ENCODE data around the gene HES2. TPM values are rescaled to one million over a fixed set of nuclear protein-coding genes. Genes with fewer than 3 reads are reported as not detected.
A peak's percentile ranks its signal among the peaks of the same experiment; 100 is the strongest.

Gene HES2
- total and polyA plus RNA-seq, 9 of the 15 experiments (the other 6 are each of a cell fraction or from before 2014, with no cell fraction given) = 0.05 to 0.18 (median 0.07) TPM; not detected in 4

DNA sequence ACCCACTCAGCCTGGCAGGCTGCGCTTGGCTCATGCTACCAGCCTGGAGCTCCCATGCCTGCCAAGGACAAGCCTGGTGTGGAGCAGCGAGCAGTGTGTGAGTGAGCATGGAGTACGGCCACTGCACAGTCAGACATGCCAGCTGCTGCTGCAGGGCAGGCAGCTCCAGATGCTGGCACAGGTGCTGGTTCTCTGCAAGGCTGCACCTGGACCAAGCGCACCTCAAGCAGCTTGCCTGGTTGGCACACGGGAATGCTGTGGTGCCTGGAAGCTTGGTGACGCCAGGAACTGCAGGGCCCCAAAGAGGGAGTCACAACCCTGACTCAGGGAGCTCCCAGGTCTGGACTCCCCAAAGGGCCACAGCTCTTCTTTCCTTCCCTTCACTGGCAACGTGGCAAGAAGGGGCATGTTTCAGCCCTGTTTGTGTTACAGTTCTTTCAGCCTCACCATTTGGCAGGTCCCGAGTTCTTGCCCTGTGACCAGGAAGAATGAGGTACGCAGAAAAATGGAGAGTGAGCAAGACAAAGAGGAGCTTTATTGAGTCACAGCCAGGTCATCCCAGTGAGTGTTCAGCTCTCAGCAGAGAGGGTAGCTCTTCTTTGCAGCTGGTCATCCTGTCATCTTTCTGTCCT lies 52.2 kb downstream of the HES2 start:
- Histone ChIP-seq H3K9me1 (ENCODE audit: control insufficient read depth, insufficient read depth, low read length) (no peaks in the 10 kb centered on the region), H3K9me3 (replicated peaks; ENCODE audit: control insufficient read depth, insufficient read depth, low read depth, low read length) (no peaks in the 10 kb centered on the region), H3K4me1 (replicated peaks in 1 of 2; ENCODE audit: control insufficient read depth in 2 of 2, insufficient read depth in 2 of 2, low read length in 2 of 2) (peaks cover 0 to 11% of the 10 kb centered on the region in 2 experiments; a peak in 2 of 5 replicates), H2AFZ (ENCODE audit: low read depth, low read length) (no peak overlapping the region), H4K20me1 (replicated peaks; ENCODE audit: control insufficient read depth, insufficient read depth, low read length) (no peaks in the 10 kb centered on the region; the same call in 1 of the 2 replicates), H3K9ac (ENCODE audit: insufficient read depth in 1 of 2, low read depth in 2 of 2, low read length in 2 of 2) (no peak overlapping the region), H3K4me3 (no peak overlapping the region), H3K27me3 (ENCODE audit: control insufficient read depth in 2 of 2, insufficient read depth in 2 of 2, low read length in 2 of 2) (no peaks in the 10 kb centered on the region), H3K4me2 (ENCODE audit: insufficient read depth, low read length) (no peak overlapping the region), H3K36me3 (ENCODE audit: control insufficient read depth, insufficient read depth, low read length) (no peaks in the 10 kb centered on the region), H3K27ac (ENCODE audit: extremely low read depth, low read depth, low read length) (no peak overlapping the region), H3K79me2 (ENCODE audit: control insufficient read depth, insufficient read depth, low read length) (no peaks in the 10 kb centered on the region)
- DNase-seq (ENCODE audit: extremely low read depth in 1 of 4, low spot score in 3 of 4) (no peak), ATAC-seq (no peak), FAIRE-seq (no peak)
- CTCF ChIA-PET (ENCODE audit: low intra/inter-chr PET ratio) = no interaction called here
- intact Hi-C loops (cut with micrococcal nuclease) (no loop called here), in situ Hi-C loops (cut with MboI) (no loop called here)
- TF ChIP-seq ESRRB (CRISPR knock-in tag; IDR thresholded peaks at IDR 0.05; ENCODE audit: borderline replicate concordance) = no peak
- no peak for TF ChIP-seq RBM34 (IDR thresholded peaks at IDR 0.05; ENCODE audit: borderline replicate concordance, insufficient read depth, low read length)
- 0 out of 3 replicates have a peak, but pooled peaks of 1 of the 2 experiments have one; percentile 27 for TF ChIP-seq CBX3 (IDR thresholded peaks at IDR 0.05; ENCODE audit: borderline replicate concordance in 1 of 2, low read length in 2 of 2)
- TF ChIP-seq TEAD2 (tag; IDR thresholded peaks at IDR 0.05) = no peak
- POLR2A ChIA-PET = interaction anchor here (1.3 to 3.3 kb wide), 3 partner anchors 19 to 125 kb away, joined by 3 to 15 read pairs (median 6); partner anchors contain the start of gene ACOT7
- BruUV-seq (replicated peaks) = no TSS peak
- whole genome bisulfite sequencing (ENCODE audit: insufficient coverage, low coverage, missing lambda C conversion rate) = 63% methylated on average over 9 of the region's 9 CpGs

DNA sequence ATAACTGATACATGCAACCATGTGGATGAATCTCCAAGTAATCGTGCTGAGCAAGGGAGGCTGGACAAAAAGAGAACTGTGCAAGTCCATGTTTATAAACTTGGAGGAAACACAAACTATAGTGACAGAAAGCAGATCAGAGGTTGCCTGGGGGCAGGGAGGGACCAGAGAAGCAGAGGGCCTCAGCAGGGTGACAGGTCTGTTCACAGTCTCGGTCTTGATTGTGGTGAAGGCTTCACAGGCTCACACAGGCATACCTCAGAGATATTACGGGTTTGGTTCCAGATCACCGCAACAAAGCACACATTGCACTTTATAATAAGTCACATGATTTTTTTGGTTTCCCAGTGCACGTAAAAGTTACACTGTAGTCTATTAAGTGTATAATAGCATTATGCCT lies 54.7 kb downstream of the HES2 start:
- no peaks in the 10 kb centered on the region for H3K9me1 ChIP-seq (ENCODE audit: control insufficient read depth, insufficient read depth, low read length)
- ATAC-seq (peak; percentile 31; the same call in 2 of the 3 replicates), FAIRE-seq (no peak), DNase-seq (ENCODE audit: extremely low read depth in 1 of 4, low spot score in 3 of 4) (no peak)
- H3K27me3 ChIP-seq (ENCODE audit: control insufficient read depth in 2 of 2, insufficient read depth in 2 of 2, low read length in 2 of 2) = no peaks in the 10 kb centered on the region
- no peaks in the 10 kb centered on the region; the same call in 2 of the 3 replicates for H3K79me2 ChIP-seq (ENCODE audit: control insufficient read depth, insufficient read depth, low read length)
- 62% methylated on average over 5 of the region's 5 CpGs for WGBS (ENCODE audit: insufficient coverage, low coverage, missing lambda C conversion rate)
- peaks cover 12 to 17% of the 10 kb centered on the region in 2 experiments for H3K4me1 ChIP-seq (replicated peaks in 1 of 2; ENCODE audit: control insufficient read depth in 2 of 2, insufficient read depth in 2 of 2, low read length in 2 of 2)
- H3K9ac ChIP-seq (ENCODE audit: insufficient read depth in 1 of 2, low read depth in 2 of 2, low read length in 2 of 2) = no peak overlapping the region
- H3K4me3 ChIP-seq = no peak overlapping the region
- intact Hi-C loops (cut with micrococcal nuclease) = no loop called here
- no peaks in the 10 kb centered on the region for H3K9me3 ChIP-seq (replicated peaks; ENCODE audit: control insufficient read depth, insufficient read depth, low read depth, low read length)
- CTCF ChIA-PET (ENCODE audit: low intra/inter-chr PET ratio) = no interaction called here
- no peak overlapping the region for H3K4me2 ChIP-seq (ENCODE audit: insufficient read depth, low read length)
- POLR2A ChIA-PET = no interaction called here
- TF ChIP-seq, protein P1, sequence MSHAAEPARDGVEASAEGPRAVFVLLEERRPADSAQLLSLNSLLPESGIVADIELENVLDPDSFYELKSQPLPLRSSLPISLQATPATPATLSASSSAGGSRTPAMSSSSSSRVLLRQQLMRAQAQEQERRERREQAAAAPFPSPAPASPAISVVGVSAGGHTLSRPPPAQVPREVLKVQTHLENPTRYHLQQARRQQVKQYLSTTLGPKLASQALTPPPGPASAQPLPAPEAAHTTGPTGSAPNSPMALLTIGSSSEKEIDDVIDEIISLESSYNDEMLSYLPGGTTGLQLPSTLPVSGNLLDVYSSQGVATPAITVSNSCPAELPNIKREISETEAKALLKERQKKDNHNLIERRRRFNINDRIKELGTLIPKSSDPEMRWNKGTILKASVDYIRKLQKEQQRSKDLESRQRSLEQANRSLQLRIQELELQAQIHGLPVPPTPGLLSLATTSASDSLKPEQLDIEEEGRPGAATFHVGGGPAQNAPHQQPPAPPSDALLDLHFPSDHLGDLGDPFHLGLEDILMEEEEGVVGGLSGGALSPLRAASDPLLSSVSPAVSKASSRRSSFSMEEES (CRISPR knock-in tag; IDR thresholded peaks at IDR 0.05) = peak; percentile 34
- TF ChIP-seq TAL1 (IDR thresholded peaks at IDR 0.05) = no peak
- no TSS peak for BruUV-seq (replicated peaks)
- no peaks in the 10 kb centered on the region for H3K36me3 ChIP-seq (ENCODE audit: control insufficient read depth, insufficient read depth, low read length)
- no peaks in the 10 kb centered on the region; the same call in 1 of the 2 replicates for H4K20me1 ChIP-seq (replicated peaks; ENCODE audit: control insufficient read depth, insufficient read depth, low read length)
- in situ Hi-C loops (cut with MboI) = no loop called here
- no peak overlapping the region for H3K27ac ChIP-seq (ENCODE audit: extremely low read depth, low read depth, low read length)
- H2AFZ ChIP-seq (ENCODE audit: low read depth, low read length) = no peak overlapping the region

Data from K562 (cell line).